HepG2 (cell line): ENCODE data around the gene PYGO2. TPM values are rescaled to one million over a fixed set of nuclear protein-coding genes. Genes with fewer than 3 reads are reported as not detected.

Experiments
- ATAC-seq: fragments of 200-7000 bp; cut with Tn5 transposase; 3 replicates; pipeline ENCODE4 v1.9.1; 2020; ENCODE audit warnings: mild to moderate bottlenecking, moderate library complexity
- BruUV-seq: library from RNA; stranded (reverse); fragments of 400-500 nt; replicated peaks from 2 replicates; lab custom pipeline; 2021; lab: Mats Ljungman, UMichigan
- CTCF ChIA-PET: fragments of 300-600 bp; formaldehyde crosslinking; extraction: SDS; loops from one replicate; lab custom pipeline; 2021; ENCODE audit warnings: low total read pairs, inconsistent platforms, low intra/inter-chr PET ratio; lab: Yijun Ruan, JAX
- POLR2A ChIA-PET: fragments of 350-600 bp; sonication (Branson Sonifier 250); formaldehyde crosslinking; loops from one replicate; lab custom pipeline; 2020; ENCODE audit warnings: antibody characterized with exemption, inconsistent platforms; lab: Yijun Ruan, JAX
- DNase-seq: peaks from one replicate; pipeline ENCODE4 v3.0.0-alpha.2; 2015; ENCODE audit warnings: low spot score
- FAIRE-seq: peaks from 3 replicates; lab custom pipeline; 2011; peaks lifted over from hg19 to GRCh38; lab: Jason Lieb, UNC
- H2AFZ ChIP-seq: one replicate; pipeline ENCODE4 v1.6.1; 2011; ENCODE audit warnings: low read length, inconsistent platforms
- H3K27ac ChIP-seq: fragments of 300-600 bp; 3 replicates; pipeline ENCODE4 v1.8.0; 2011; ENCODE audit warnings: mixed run types, mild to moderate bottlenecking, mixed read lengths, low read length, inconsistent platforms; ENCODE audit not compliant: insufficient read depth; ENCODE audit errors: extremely low read length
- H3K27me3 ChIP-seq, 2 experiments: fragments of 200-600 bp in 1 of 2; 2 replicates in 1 of 2; 3 replicates in 1 of 2; pipeline versions ENCODE4 v1.6.0 to v1.8.0; 2011; ENCODE audit warnings: low read length in 2 of 2, mild to moderate bottlenecking in 2 of 2, moderate library complexity in 2 of 2, inconsistent platforms in 1 of 2; ENCODE audit not compliant: insufficient read depth in 2 of 2, control insufficient read depth in 1 of 2
- H3K36me3 ChIP-seq, 2 experiments: fragments of 200-600 bp in 1 of 2; replicated peaks in 1 of 2; 2 replicates in 1 of 2; 3 replicates in 1 of 2; pipeline versions ENCODE4 v1.5.1 to v1.8.0; 2011; ENCODE audit warnings: low read length in 2 of 2, inconsistent platforms in 1 of 2; ENCODE audit not compliant: insufficient read depth in 2 of 2, control insufficient read depth in 1 of 2
- H3K4me1 ChIP-seq: 2 replicates; pipeline ENCODE4 v1.5.1; 2012; ENCODE audit warnings: low read length, inconsistent platforms; ENCODE audit not compliant: insufficient read depth
- H3K4me2 ChIP-seq: 2 replicates; pipeline ENCODE4 v1.6.0; 2011; ENCODE audit warnings: low read depth, low read length, inconsistent platforms
- H3K4me3 ChIP-seq, 3 experiments: fragments of 200-600 bp in 1 of 3; sonication (generic), shearing (Covaris generic) in 1 of 3; replicated peaks in 1 of 3; 2 replicates each; pipeline ENCODE4 v1.5.1; 2011 to 2016; ENCODE audit warnings: low read length in 3 of 3, inconsistent platforms in 2 of 3, low read depth in 2 of 3, mild to moderate bottlenecking in 2 of 3, control low read depth in 1 of 3, mixed read lengths in 1 of 3; ENCODE audit not compliant: insufficient read depth in 1 of 3
- H3K79me2 ChIP-seq: one replicate; pipeline ENCODE4 v1.6.1; 2011; ENCODE audit warnings: low read length, inconsistent platforms; ENCODE audit not compliant: insufficient read depth
- H3K9ac ChIP-seq: 2 replicates; pipeline ENCODE4 v1.6.0; 2011; ENCODE audit warnings: mild to moderate bottlenecking, low read depth, low read length, inconsistent platforms; ENCODE audit not compliant: insufficient read depth
- H3K9me3 ChIP-seq: 2 replicates; pipeline ENCODE4 v1.5.1; 2012; ENCODE audit warnings: mild to moderate bottlenecking, low read length
- H4K20me1 ChIP-seq: 2 replicates; pipeline ENCODE4 v1.6.0; 2011; ENCODE audit warnings: inconsistent platforms, mild to moderate bottlenecking, low read length, moderate library complexity; ENCODE audit not compliant: insufficient read depth
- NCOA5 ChIP-seq: sonication (generic); formaldehyde crosslinking; IDR thresholded peaks from 2 replicates; pipeline ENCODE4 v1.4.0; 2020; ENCODE audit warnings: missing genetic modification reagents
- PRPF4 ChIP-seq: fragments of 200-400 bp; formaldehyde crosslinking; IDR thresholded peaks from 2 replicates; pipeline ENCODE4 v1.6.1; 2016; ENCODE audit warnings: low read length, low read depth; ENCODE audit not compliant: poor library complexity, severe bottlenecking
- SIX1 ChIP-seq: sonication (generic); formaldehyde crosslinking; IDR thresholded peaks from 2 replicates; pipeline ENCODE4 v1.4.0; 2020; ENCODE audit warnings: missing genetic modification reagents, borderline replicate concordance
- SKIL ChIP-seq: sonication (generic); formaldehyde crosslinking; IDR thresholded peaks from 2 replicates; pipeline ENCODE4 v1.8.0; 2022; ENCODE audit warnings: missing genetic modification reagents, mild to moderate bottlenecking, moderate library complexity, borderline replicate concordance
- SOX13 ChIP-seq, 3 experiments: fragments of 450-650 bp in 1 of 3; sonication (generic) in 1 of 3; formaldehyde crosslinking in 1 of 3; IDR thresholded peaks in 2 of 3; conservative IDR thresholded peaks in 1 of 3; 2 replicates each; pipeline versions ENCODE4 v1.5.0 to v1.6.1; 2016 to 2020; ENCODE audit warnings: antibody characterized with exemption in 1 of 3, mild to moderate bottlenecking in 1 of 3, missing compliant biosample characterization in 1 of 3, missing genetic modification reagents in 1 of 3, moderate library complexity in 1 of 3
- TEAD2 ChIP-seq: sonication (generic); formaldehyde crosslinking; IDR thresholded peaks from 2 replicates; pipeline ENCODE4 v1.9.0; 2021; ENCODE audit warnings: missing genetic modification reagents
- ZBTB7A ChIP-seq: sonication (generic); formaldehyde crosslinking; IDR thresholded peaks from 2 replicates; pipeline ENCODE4 v1.8.0; 2022; ENCODE audit warnings: mild to moderate bottlenecking, missing genetic modification reagents
- ZNF138 ChIP-seq: sonication (generic); formaldehyde crosslinking; IDR thresholded peaks from 2 replicates; pipeline ENCODE4 v1.5.0; 2020; ENCODE audit warnings: mild to moderate bottlenecking, low read depth, missing genetic modification reagents
- ZNF589 ChIP-seq: sonication (generic); formaldehyde crosslinking; conservative IDR thresholded peaks from 2 replicates; pipeline ENCODE4 v1.8.0; 2022; ENCODE audit warnings: mild to moderate bottlenecking, moderate library complexity, missing genetic modification reagents
- WGBS: methylation state at CpG from one replicate; pipeline ENCODE4 v1.1.6; 2017; ENCODE audit warnings: low lambda C conversion rate; 5-methylcytosine and 5-hydroxymethylcytosine counted together
- in situ Hi-C: cut with HindIII; loops from 2 replicates; pipeline ENCODE4 v1.10.0; 2017; ENCODE audit warnings: low pct_unique_long_range_greater_than_20kb; ENCODE audit not compliant: extremely low pct_ligation_motif_present
- intact Hi-C: fragments of 100-400 bp; cut with micrococcal nuclease; formaldehyde crosslinking; loops from one replicate; pipeline ENCODE4 v1.10.0; 2022; ENCODE audit not compliant: unreplicated experiment
- polyA plus RNA-seq, 8 experiments: library from polyadenylated mRNA; depleted of rRNA in 3 of 8; stranded (reverse) in 7 of 8; unstranded in 1 of 8; fragments of >200 nt; fragmentation: Illumina TruSeq in 4 of 8; extraction: Trizol in 4 of 8; gene quantifications; 2 replicates each; pipeline versions ENCODE4 v1.2.1 to v1.2.3, GENCODE V29; 2011 to 2016; ENCODE audit warnings: low read depth in 4 of 8, missing spikeins in 1 of 8, mixed read lengths in 1 of 8; ENCODE audit not compliant: insufficient read depth in 1 of 8
- total RNA-seq, 5 experiments: library from RNA; depleted of rRNA; stranded (reverse); fragments of >200 nt; fragmentation: Illumina TruSeq; extraction: Trizol; gene quantifications; 2 replicates each; pipeline ENCODE4 v1.2.3, GENCODE V29; 2016; ENCODE audit warnings: low read depth in 1 of 5
- TF ChIP-seq, protein P1 (sequence below): sonication (generic); formaldehyde crosslinking; IDR thresholded peaks from 2 replicates; pipeline ENCODE4 v1.5.1; 2020; ENCODE audit warnings: mild to moderate bottlenecking, missing genetic modification reagents, moderate library complexity
- TF ChIP-seq, protein P2 (sequence below): sonication (generic); formaldehyde crosslinking; IDR thresholded peaks from 2 replicates; pipeline ENCODE4 v1.5.0; 2020; ENCODE audit warnings: mild to moderate bottlenecking, missing genetic modification reagents
- TF ChIP-seq, protein P3 (sequence below): sonication (generic); formaldehyde crosslinking; IDR thresholded peaks from 2 replicates; pipeline ENCODE4 v1.4.0; 2020; ENCODE audit warnings: missing genetic modification reagents, borderline replicate concordance
- TF ChIP-seq, protein P4 (sequence below): sonication (generic); formaldehyde crosslinking; IDR thresholded peaks from 2 replicates; pipeline ENCODE4 v1.5.1; 2020; ENCODE audit warnings: missing genetic modification reagents, mild to moderate bottlenecking, borderline replicate concordance

Gene PYGO2
- total and polyA plus RNA-seq, 2 of the 13 experiments (the other 11 are each of a cell fraction or from before 2014, with no cell fraction given): 20.3 to 21.8 TPM

- in situ Hi-C loops: loop anchor here (5.0 kb wide), 1 partner anchor 79 kb away; the partner anchor contains the start of gene EFNA4
- DNase-seq: peak; percentile 99
- TF ChIP-seq NCOA5 (no peak), TEAD2 (CRISPR knock-in tag) (0 out of 2 replicates have a peak, but pooled peaks have one; percentile 41), SOX13 (IDR thresholded peaks at IDR 0.05) (no peak), SOX13 (CRISPR knock-in tag; conservative IDR thresholded peaks at IDR 0.05 in 1 of 2, IDR thresholded peaks at IDR 0.05 in 1 of 2) (no peak), ZBTB7A (CRISPR knock-in tag) (no peak), SKIL (CRISPR knock-in tag) (no peak), ZNF589 (no peak), PRPF4 (no peak), ZNF138 (no peak), SIX1 (CRISPR knock-in tag) (no peak)
- TF ChIP-seq, protein P1, sequence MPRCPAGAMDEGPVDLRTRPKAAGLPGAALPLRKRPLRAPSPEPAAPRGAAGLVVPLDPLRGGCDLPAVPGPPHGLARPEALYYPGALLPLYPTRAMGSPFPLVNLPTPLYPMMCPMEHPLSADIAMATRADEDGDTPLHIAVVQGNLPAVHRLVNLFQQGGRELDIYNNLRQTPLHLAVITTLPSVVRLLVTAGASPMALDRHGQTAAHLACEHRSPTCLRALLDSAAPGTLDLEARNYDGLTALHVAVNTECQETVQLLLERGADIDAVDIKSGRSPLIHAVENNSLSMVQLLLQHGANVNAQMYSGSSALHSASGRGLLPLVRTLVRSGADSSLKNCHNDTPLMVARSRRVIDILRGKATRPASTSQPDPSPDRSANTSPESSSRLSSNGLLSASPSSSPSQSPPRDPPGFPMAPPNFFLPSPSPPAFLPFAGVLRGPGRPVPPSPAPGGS (CRISPR knock-in tag): no peak
- TF ChIP-seq, protein P2, sequence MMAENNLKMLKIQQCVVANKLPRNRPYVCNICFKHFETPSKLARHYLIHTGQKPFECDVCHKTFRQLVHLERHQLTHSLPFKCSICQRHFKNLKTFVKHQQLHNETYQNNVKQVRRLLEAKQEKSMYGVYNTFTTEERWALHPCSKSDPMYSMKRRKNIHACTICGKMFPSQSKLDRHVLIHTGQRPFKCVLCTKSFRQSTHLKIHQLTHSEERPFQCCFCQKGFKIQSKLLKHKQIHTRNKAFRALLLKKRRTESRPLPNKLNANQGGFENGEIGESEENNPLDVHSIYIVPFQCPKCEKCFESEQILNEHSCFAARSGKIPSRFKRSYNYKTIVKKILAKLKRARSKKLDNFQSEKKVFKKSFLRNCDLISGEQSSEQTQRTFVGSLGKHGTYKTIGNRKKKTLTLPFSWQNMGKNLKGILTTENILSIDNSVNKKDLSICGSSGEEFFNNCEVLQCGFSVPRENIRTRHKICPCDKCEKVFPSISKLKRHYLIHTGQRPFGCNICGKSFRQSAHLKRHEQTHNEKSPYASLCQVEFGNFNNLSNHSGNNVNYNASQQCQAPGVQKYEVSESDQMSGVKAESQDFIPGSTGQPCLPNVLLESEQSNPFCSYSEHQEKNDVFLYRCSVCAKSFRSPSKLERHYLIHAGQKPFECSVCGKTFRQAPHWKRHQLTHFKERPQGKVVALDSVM (CRISPR knock-in tag): no peak
- TF ChIP-seq, protein P3, sequence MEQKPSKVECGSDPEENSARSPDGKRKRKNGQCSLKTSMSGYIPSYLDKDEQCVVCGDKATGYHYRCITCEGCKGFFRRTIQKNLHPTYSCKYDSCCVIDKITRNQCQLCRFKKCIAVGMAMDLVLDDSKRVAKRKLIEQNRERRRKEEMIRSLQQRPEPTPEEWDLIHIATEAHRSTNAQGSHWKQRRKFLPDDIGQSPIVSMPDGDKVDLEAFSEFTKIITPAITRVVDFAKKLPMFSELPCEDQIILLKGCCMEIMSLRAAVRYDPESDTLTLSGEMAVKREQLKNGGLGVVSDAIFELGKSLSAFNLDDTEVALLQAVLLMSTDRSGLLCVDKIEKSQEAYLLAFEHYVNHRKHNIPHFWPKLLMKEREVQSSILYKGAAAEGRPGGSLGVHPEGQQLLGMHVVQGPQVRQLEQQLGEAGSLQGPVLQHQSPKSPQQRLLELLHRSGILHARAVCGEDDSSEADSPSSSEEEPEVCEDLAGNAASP: peak; percentile 46; the same call in 1 of the 2 replicates
- TF ChIP-seq, protein P4, sequence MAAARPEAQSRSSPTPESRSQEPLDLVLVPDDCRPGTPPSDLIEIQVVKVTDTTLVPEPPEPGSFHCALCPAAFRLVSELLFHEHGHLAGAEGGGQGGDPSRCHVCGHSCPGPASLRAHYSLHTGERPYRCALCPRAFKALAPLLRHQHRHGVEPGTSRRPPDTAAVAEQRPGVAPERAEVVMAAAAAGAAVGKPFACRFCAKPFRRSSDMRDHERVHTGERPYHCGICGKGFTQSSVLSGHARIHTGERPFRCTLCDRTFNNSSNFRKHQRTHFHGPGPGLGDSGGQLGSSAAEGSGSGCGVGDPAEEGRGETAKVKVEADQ: no peak
These were observed 21.5 kb upstream of the PYGO2 start, which contains the start of gene FLAD1 for GRCh38 chr1:154982897-154983648. TSS of gene FLAD1 (plus strand) at chr1:154983344. CDS start at chr1:154983695, 351 bp downstream.

More at GRCh38 chr1:154982897-154983648, 21.5 kb upstream of the PYGO2 start, which contains the start of gene FLAD1:
- ATAC-seq (peak; percentile 99), FAIRE-seq (peak; percentile 95)
- Histone ChIP-seq H3K79me2 (peaks cover 30% of the 10 kb centered on the region), H4K20me1 (no peaks in the 10 kb centered on the region), H3K9ac (peak within 1 kb of the TSS; percentile 87), H3K36me3 (peaks cover 3 to 15% of the 10 kb centered on the region in 2 experiments), H3K4me2 (peak within 1 kb of the TSS; percentile 90), H3K4me3 (peak within 1 kb of the TSS; percentile 74 to 86 (median 76)), H3K27ac (peak within 1 kb of the TSS; percentile 64), H3K9me3 (no peaks in the 10 kb centered on the region), H3K4me1 (peaks cover 34% of the 10 kb centered on the region), H2AFZ (no peak within 1 kb of the TSS), H3K27me3 (no peaks in the 10 kb centered on the region)
- CTCF ChIA-PET: interaction anchor here (0.9 kb wide), 1 partner anchor 34 kb away, joined by 5 read pairs; no protein-coding TSS in a partner anchor
- intact Hi-C loops: no loop called here
- BruUV-seq: no TSS peak
- 2% methylated on average over 14 of the region's 26 CpGs for WGBS
- POLR2A ChIA-PET: interaction anchor here (0.7 to 2.9 kb wide), 11 partner anchors 10 to 68 kb away, joined by 3 to 78 read pairs (median 5); partner anchors contain the start of genes ADAM15, CKS1B, LENEP and PBXIP1
